Ramos (cell line): ENCODE results near the gene PIGS.
"Not testable (repeated sequence)": the region's sequence is repeated elsewhere in the genome, so short reads cannot be mapped to it uniquely, and the experiment has no call there.

Source experiments
- in situ Hi-C: fragments of 300-500 bp; cut with MboI; formaldehyde crosslinking; loops from one replicate; pipeline ENCODE4 v1.14.3; 2022; ENCODE audit warnings: low sequenced_read_pairs; ENCODE audit not compliant: unreplicated experiment

Gene PIGS

GRCh38 chr17:28580959-28581358 is 9.6 kb upstream of the PIGS start:
- in situ Hi-C loops: no loop called here

- in situ Hi-C loops: no loop called here
Measured at GRCh38 chr17:28579526-28579925, 8.2 kb upstream of the PIGS start.

DNA sequence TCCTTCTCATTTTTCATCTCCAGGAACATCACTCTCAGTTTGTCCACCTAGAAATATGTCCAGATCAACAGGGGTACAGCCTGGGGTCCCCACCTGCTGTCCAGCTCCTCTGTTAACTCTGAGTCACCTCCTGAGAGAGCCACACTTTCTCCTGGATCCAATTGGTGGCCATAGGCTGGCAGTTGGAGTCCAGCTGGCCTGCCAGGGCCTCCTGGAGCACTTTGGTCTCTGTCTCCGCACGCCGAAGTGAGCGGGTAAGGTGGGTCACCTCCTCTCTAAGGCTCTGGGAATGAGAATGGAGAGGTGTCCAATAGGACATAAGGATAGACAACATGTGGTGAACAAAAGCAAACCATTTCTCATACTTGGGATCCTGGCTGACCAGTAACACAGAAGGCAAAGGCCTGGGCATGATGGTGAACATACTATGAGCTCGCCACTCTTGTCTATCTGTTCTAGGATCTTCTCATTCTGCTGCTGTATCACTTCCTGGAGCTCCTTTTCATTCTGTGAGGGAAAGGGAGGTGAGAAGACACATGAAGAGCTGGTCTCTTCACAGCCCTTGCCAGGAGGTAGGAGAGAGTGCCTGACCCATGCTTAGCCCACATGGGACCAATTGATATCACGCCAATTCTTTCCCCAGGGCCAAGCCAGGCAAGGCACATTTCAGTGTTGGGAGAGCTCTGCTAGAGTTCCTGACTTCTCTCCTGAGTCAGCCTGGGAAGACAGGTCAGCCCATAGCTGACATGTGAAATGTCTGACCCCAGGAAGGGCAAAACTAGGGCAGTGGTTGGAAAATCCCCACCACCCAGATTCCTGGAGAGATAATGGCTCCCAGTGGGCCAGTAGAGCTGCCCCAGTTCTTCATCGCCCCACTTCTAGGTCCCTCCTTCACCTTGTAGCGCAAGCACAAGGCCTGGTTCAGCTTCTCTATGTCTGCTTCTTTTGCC is 7.2 kb upstream of the PIGS start:
- in situ Hi-C loops: no loop called here

DNA sequence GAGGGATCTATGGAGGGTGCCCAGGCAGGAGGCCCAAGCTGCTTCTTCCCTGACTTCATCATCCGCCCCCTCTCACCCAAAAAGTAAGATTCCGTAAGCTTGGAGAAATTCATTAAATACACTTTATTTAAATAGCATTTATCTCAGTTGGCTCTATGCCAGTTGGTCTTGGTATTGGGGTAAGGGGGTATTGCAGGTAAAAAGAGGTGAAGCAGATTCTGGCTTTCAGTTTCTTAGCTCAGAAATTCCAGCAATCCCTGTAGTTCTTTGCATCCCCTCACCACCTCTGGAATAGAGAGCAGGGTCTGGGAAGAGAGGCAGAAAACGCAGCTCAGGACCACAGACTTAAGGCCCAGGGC is 6.1 kb upstream of the PIGS start:
- in situ Hi-C loops: no loop called here

- in situ Hi-C loops: no loop called here
Measured at GRCh38 chr17:28576758-28577465, 5.6 kb upstream of the PIGS start, which contains the start of gene ALDOC. Gene ALDOC, minus strand, starts transcription at chr17:28576895. Its CDS starts 1,363 bp downstream, at chr17:28575532.

GRCh38 chr17:28576016-28576415 is 4.7 kb upstream of the PIGS start:
- in situ Hi-C loops: not testable (repeated sequence)

GRCh38 chr17:28575126-28575795 is 3.9 kb upstream of the PIGS start:
- in situ Hi-C loops: no loop called here

DNA sequence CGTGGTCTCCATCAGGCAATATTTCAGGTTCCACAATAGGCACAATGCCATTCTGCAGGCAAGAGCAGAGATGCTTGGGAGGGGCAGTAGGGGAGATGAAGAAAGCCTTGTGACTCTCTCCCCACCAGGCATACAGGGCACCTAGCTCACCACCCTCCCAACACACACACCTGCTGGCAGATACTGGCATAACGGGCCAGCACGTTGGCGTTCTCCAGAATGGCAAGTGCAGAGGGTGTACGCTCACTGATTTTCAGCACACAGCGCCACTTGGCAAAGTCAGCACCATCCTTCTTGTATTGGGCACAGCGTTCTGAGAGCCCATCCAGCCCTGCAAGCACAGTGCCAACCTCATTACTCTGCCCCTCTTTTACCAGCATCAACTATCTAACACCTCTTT is 3.2 kb upstream of the PIGS start:
- in situ Hi-C loops: no loop called here

DNA sequence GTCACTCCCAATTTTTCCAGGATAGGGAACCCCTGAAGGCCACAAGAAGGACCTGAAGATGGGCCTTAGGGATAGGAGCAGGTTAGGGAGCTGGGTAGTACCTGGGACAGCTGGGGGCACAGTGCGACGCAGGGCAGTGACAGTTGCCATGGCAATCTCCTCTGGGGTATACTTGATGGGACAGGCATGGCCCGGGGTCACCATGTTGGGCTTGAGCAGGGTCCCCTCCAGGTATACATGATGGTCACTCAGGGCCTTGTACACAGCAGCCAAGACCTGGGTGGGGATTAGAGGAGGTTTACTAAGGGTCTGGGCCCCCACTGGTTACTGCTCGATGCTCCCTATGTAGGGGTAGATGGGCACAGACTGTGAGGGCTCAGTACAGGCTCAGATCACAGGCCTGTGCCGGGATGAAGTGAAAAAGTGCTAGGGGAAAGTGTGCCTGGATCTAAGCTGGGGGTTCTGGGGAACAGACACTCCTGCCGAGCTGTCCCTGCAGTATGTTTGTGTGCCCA is 2.7 kb upstream of the PIGS start:
- in situ Hi-C loops: no loop called here

DNA sequence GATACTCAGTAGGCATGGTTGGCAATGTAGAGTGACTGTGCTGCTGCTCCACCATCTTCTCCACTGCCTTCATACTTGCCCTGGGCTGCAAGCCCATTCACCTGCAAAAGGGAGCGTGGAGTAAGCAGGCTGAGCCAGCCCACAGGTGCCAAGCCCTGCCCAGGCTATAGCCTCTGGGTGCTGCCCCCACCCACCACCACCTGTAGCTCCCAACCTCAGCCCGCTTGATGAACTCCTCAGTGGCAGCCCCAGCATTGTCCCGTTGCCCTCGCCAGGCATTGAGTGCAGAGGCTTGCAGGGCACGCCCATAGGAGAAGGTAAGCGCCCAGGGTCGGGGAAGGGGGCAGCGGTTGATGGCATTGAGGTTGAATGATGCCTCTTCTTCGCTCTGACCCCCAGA is 2.2 kb upstream of the PIGS start:
- in situ Hi-C loops: no loop called here

- in situ Hi-C loops: no loop called here
Measured at GRCh38 chr17:28573040-28573380, 1.7 kb upstream of the PIGS start.

DNA sequence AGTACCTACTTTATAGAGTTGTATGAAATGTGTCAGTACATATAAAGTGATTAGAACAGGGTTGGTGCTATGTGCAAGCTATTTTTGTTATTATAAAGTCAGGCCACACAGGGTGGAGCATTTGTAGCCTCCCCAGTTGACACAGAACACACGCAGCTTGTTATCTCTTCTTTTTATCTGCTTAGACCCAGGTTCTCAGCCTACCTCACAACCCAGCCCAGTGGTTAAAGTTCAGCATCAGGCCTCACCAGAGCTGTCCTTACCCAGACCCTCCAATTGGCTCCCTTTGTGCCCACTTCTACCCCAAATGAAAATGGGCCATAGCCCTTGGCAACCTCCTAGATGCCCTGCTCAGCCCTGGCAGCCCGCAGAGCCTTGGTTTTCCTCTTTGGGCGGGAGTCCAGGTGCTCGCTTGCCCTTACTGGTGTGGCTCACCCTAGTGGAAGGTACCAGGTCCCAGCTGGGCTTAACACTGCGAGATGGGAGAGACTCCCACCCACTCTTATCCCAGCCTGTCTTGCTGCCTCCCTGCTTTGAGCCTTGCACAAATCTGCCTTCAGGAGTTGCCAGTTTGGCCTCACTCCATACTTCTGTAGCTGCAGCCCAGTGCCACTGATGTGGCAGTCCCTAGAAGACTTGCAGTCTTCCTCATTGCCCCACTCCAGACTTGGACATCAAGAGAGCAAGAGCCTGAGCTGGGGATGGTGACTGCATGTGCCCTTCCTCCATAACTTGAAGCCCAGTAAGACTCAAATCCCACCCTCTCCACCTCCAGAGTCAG is 1.1 kb upstream of the PIGS start:
- in situ Hi-C loops: no loop called here

DNA sequence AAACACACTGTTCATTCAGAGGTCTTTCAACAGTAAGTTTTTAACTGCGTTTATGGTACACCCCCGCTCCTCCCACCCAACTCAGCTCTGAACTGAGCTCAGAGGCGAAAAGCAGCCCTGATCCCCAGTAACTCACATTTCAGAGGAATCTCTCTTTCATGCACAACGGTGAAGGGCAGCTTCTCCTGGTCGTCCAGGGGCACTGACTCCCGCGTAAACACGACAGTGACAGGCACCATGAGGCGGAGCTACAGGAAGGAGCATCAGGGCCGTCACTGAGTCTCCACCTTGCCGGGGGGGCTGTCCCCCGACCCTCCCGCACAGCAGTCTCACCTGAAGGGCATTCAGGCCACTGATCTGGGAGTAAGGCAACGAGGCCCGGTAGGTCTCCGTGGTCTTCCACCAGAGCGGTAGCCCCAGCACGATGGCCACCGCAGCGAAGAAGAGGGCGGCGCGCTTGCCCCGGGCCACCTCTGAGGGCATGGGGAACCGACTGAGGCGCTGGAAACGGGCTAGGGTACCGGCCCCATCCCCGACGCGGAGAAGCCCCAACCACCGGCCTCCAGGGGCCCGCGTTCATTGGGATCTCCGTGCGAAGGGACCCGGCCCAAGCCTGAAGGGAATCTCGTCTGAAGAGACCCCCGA is 486 bp downstream of the PIGS start:
- in situ Hi-C loops: no loop called here

GRCh38 chr17:28569446-28569845 is 1.9 kb downstream of the PIGS start:
- in situ Hi-C loops: no loop called here

DNA sequence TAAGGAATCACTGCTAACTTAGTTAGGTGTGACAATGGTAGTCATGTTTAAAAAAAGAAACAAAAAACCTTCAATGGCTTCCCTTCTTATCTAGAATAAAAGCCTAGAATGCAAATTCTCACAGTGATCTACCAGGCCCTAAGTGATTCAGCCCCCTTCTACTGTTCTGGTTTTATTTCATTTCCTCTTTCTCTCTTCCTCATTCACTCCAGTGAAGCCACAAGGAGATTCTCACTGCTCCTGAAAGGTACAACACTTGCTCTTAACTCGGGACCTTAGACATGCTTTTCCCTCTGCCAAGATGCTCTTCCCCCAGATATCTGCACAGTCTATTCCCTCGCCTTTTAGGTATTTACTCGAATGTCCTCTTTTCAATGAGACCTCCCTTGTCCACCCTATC is 3.7 kb downstream of the PIGS start:
- in situ Hi-C loops: no loop called here

DNA sequence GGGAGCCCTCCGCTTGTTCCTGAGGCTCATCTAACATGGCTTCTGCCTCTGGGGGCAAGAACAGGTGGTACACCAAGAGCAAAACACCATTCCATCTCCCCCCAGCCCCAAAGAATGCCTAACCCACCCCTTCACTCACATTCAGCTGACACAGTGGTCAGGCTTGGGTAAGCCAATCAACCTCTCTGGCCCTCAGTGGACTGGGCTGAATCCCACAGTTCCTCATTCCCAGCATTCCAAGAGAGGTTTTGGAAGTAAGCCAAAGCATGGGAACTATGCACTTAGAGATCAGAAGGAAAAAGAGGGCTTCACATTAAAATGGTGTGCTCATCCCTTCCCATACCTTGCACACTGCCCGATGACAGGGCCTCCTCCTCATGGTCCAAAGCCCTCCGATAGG is 7.8 kb downstream of the PIGS start:
- in situ Hi-C loops: no loop called here

- in situ Hi-C loops: no loop called here
Measured at GRCh38 chr17:28555022-28555421, 16.3 kb downstream of the PIGS start.

GRCh38 chr17:28554565-28554964 is 16.8 kb downstream of the PIGS start:
- in situ Hi-C loops: no loop called here

DNA sequence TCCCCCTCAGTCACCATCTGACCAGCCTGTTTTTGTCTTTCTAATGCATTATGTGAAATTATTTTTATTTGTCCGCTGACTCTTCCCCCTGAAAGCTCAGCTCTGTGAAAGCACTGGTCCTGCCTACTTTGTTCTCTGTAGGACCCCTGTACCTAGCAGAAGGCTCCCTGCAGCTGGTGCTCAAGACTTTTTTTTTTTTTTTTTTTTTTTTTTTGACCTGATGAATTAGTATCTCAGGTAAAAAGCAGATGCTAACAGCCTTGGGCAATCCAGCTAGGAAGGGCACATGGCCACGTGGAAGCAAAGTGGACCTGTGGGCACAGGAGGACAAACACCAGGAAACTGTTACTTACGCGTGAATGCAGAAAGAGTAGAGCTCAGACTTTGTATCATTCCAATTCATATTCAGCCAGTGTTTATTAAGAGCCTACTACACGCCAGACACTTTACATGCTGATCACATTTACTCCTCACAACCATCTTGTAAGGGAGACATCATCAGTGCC is 18.3 kb downstream of the PIGS start:
- in situ Hi-C loops: no loop called here
